Neural cell (in vitro differentiated cells): ENCODE data around the gene NIFK. TPM values are rescaled to one million over a fixed set of nuclear protein-coding genes. Genes with fewer than 3 reads are reported as not detected.

Experiments
- H2AFZ ChIP-seq: fragments of 200-600, 300-800 bp; sonication (generic), shearing (Covaris generic); 2 replicates; pipeline ENCODE4 v1.6.0; 2014; ENCODE audit warnings: low read depth, mild to moderate bottlenecking, antibody characterized with exemption, low read length, moderate library complexity
- H3F3A ChIP-seq: fragments of 200-600 bp; shearing (Covaris generic); 2 replicates; pipeline ENCODE4 v1.6.1; 2016; ENCODE audit warnings: mild to moderate bottlenecking, moderate library complexity, mixed read lengths, antibody characterized with exemption, low read length; ENCODE audit not compliant: insufficient read depth, poor library complexity, severe bottlenecking
- H3K27ac ChIP-seq: fragments of 200-600, 300-800 bp; sonication (generic), shearing (Covaris generic); 2 replicates; pipeline ENCODE4 v1.5.1; 2014; ENCODE audit warnings: mild to moderate bottlenecking, low read length, moderate library complexity
- H3K27me3 ChIP-seq: fragments of 300-800, 200-600 bp; sonication (generic), shearing (Covaris generic); 2 replicates; pipeline ENCODE4 v1.6.0; 2014; ENCODE audit warnings: mild to moderate bottlenecking, low read depth, low read length, moderate library complexity; ENCODE audit not compliant: insufficient read depth
- H3K36me3 ChIP-seq: fragments of 300-800, 200-600 bp; sonication (generic), shearing (Covaris generic); 2 replicates; pipeline ENCODE4 v1.5.1; 2014; ENCODE audit warnings: mild to moderate bottlenecking, antibody characterized with exemption, low read length, moderate library complexity; ENCODE audit not compliant: insufficient read depth
- H3K4me2 ChIP-seq: fragments of 300-800, 200-600 bp; sonication (generic), shearing (Covaris generic); 2 replicates; pipeline ENCODE4 v1.6.0; 2014; ENCODE audit warnings: mild to moderate bottlenecking, low read length
- H3K4me3 ChIP-seq: fragments of 300-800, 200-600 bp; sonication (generic), shearing (Covaris generic); 2 replicates; pipeline ENCODE4 v1.5.1; 2014; ENCODE audit warnings: mild to moderate bottlenecking, low read length, moderate library complexity
- H3K79me2 ChIP-seq: fragments of 200-600 bp; shearing (Covaris generic); replicated peaks from 2 replicates; pipeline ENCODE4 v1.6.0; 2014; ENCODE audit warnings: mild to moderate bottlenecking, low read length, moderate library complexity; ENCODE audit not compliant: insufficient read depth
- H3K9ac ChIP-seq: fragments of 300-800, 200-600 bp; sonication (generic), shearing (Covaris generic); 2 replicates; pipeline ENCODE4 v1.6.1; 2016; ENCODE audit warnings: mild to moderate bottlenecking, low read length, mixed read lengths
- H3K9me2 ChIP-seq: fragments of 200-600 bp; shearing (Covaris generic); 2 replicates; pipeline ENCODE4 v1.6.1; 2016; ENCODE audit warnings: mild to moderate bottlenecking, low read length, mixed read lengths; ENCODE audit not compliant: insufficient read depth
- H3K9me3 ChIP-seq: fragments of 200-600, 300-800 bp; sonication (generic), shearing (Covaris generic); 2 replicates; pipeline ENCODE4 v1.6.1; 2016; ENCODE audit warnings: mild to moderate bottlenecking, mixed run types, low read length, moderate library complexity, mixed read lengths
- H4K20me1 ChIP-seq: fragments of 200-600 bp; shearing (Covaris generic); 2 replicates; pipeline ENCODE4 v1.6.1; 2016; ENCODE audit warnings: mild to moderate bottlenecking, mixed run types; ENCODE audit not compliant: insufficient read depth
- EP300 ChIP-seq: fragments of 450-650 bp; conservative IDR thresholded peaks from 2 replicates; pipeline ENCODE4 v1.6.1; 2014; ENCODE audit warnings: antibody characterized with exemption, mild to moderate bottlenecking, moderate library complexity; ENCODE audit not compliant: poor library complexity, severe bottlenecking
- EZH2 ChIP-seq: fragments of 200-600, 300-800 bp; shearing (Covaris generic), sonication (generic); IDR thresholded peaks from 2 replicates; pipeline ENCODE4 v1.6.1; 2014; ENCODE audit warnings: antibody characterized with exemption, low read length, borderline replicate concordance, mild to moderate bottlenecking; ENCODE audit not compliant: insufficient read depth, poor library complexity, severe bottlenecking
- MXI1 ChIP-seq: fragments of 450-650 bp; conservative IDR thresholded peaks from 2 replicates; pipeline ENCODE4 v1.6.1; 2014; ENCODE audit warnings: antibody characterized with exemption, mild to moderate bottlenecking; ENCODE audit not compliant: poor library complexity, severe bottlenecking
- POLR2AphosphoS5 ChIP-seq: IDR thresholded peaks from 2 replicates; pipeline ENCODE4 v1.6.1; 2012
- RAD21 ChIP-seq: fragments of 450-650 bp; conservative IDR thresholded peaks from 2 replicates; pipeline ENCODE4 v1.6.1; 2014; ENCODE audit warnings: antibody characterized with exemption, mild to moderate bottlenecking, moderate library complexity
- SMC3 ChIP-seq: fragments of 450-650 bp; conservative IDR thresholded peaks from 2 replicates; pipeline ENCODE4 v1.6.1; 2014; ENCODE audit warnings: antibody characterized with exemption, mild to moderate bottlenecking, moderate library complexity; ENCODE audit not compliant: poor library complexity
- TAF1 ChIP-seq: IDR thresholded peaks from 2 replicates; pipeline ENCODE4 v1.6.1; 2012; ENCODE audit warnings: low read depth
- polyA plus RNA-seq: library from polyadenylated mRNA; depleted of rRNA; stranded (reverse); fragments of >200 nt; gene quantifications from 2 replicates; pipeline ENCODE4 v1.2.3, GENCODE V29; 2014
- TF ChIP-seq, protein P1 (sequence below): fragments of 450-650 bp; IDR thresholded peaks from 2 replicates; pipeline ENCODE4 v1.5.1; 2014; ENCODE audit warnings: antibody characterized with exemption, mild to moderate bottlenecking, moderate library complexity; ENCODE audit not compliant: poor library complexity, severe bottlenecking
- TF ChIP-seq, protein P2 (sequence below): IDR thresholded peaks from 2 replicates; pipeline ENCODE4 v1.6.1; 2012; ENCODE audit warnings: borderline replicate concordance

NIFK gene
- polyA plus RNA-seq, 1 donor from 2014 or later = 60.9 TPM

DNA sequence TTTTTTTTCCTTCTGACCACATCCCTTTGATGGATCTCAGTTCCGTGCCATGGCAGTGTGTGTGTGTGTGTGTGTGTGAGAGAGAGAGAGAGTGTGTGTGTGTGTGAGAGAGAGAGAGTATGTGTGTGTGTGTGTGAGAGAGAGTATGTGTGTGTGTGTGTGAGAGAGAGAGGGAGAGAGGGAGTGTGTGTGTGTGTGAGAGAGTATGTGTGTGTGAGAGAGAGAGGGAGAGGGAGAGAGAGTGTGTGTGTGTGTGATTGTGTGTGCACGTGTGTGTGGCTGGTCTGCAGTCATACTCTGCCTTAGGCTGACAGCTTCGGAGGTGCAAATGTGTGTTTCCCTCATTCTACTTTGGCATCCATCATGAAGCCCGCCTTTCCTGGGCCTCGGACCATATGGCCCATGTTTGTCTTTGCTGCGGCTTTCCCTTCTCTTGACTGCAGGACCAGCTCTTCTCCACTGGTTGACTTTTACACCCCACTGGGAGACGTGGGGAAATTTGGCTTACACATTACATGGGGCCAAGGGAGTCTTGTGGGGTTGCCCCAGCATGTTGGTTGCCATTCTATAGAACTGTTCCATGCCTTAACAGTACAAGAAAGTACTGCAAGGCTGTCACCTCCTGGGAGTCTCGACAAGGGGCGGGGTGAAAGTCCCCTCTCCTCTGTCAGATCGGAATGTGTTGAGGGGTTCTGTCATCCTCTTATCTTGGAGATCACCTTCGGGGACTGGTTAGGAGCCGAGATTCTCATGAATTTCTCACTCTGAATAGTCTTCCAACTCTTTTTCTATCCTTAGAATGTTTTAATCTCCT is 40.4 kb upstream of the NIFK start:
- Histone ChIP-seq H3K27ac (no peak overlapping the region), H3K9me3 (no peaks in the 10 kb centered on the region), H2AFZ (no peak overlapping the region), H3K9ac (no peak overlapping the region), H3K4me2 (no peak overlapping the region), H3K36me3 (no peaks in the 10 kb centered on the region), H3K9me2 (no peaks in the 10 kb centered on the region), H4K20me1 (no peaks in the 10 kb centered on the region), H3K79me2 (no peaks in the 10 kb centered on the region), H3K4me3 (no peak overlapping the region), H3K27me3 (no peaks in the 10 kb centered on the region), H3F3A (no peaks in the 10 kb centered on the region)
- TF ChIP-seq POLR2AphosphoS5 (no peak), TAF1 (no peak), MXI1 (no peak), EZH2 (no peak), SMC3 (no peak), EP300 (no peak), RAD21 (no peak)
- TF ChIP-seq, protein P1, sequence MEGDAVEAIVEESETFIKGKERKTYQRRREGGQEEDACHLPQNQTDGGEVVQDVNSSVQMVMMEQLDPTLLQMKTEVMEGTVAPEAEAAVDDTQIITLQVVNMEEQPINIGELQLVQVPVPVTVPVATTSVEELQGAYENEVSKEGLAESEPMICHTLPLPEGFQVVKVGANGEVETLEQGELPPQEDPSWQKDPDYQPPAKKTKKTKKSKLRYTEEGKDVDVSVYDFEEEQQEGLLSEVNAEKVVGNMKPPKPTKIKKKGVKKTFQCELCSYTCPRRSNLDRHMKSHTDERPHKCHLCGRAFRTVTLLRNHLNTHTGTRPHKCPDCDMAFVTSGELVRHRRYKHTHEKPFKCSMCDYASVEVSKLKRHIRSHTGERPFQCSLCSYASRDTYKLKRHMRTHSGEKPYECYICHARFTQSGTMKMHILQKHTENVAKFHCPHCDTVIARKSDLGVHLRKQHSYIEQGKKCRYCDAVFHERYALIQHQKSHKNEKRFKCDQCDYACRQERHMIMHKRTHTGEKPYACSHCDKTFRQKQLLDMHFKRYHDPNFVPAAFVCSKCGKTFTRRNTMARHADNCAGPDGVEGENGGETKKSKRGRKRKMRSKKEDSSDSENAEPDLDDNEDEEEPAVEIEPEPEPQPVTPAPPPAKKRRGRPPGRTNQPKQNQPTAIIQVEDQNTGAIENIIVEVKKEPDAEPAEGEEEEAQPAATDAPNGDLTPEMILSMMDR = no peak
- TF ChIP-seq, protein P2, sequence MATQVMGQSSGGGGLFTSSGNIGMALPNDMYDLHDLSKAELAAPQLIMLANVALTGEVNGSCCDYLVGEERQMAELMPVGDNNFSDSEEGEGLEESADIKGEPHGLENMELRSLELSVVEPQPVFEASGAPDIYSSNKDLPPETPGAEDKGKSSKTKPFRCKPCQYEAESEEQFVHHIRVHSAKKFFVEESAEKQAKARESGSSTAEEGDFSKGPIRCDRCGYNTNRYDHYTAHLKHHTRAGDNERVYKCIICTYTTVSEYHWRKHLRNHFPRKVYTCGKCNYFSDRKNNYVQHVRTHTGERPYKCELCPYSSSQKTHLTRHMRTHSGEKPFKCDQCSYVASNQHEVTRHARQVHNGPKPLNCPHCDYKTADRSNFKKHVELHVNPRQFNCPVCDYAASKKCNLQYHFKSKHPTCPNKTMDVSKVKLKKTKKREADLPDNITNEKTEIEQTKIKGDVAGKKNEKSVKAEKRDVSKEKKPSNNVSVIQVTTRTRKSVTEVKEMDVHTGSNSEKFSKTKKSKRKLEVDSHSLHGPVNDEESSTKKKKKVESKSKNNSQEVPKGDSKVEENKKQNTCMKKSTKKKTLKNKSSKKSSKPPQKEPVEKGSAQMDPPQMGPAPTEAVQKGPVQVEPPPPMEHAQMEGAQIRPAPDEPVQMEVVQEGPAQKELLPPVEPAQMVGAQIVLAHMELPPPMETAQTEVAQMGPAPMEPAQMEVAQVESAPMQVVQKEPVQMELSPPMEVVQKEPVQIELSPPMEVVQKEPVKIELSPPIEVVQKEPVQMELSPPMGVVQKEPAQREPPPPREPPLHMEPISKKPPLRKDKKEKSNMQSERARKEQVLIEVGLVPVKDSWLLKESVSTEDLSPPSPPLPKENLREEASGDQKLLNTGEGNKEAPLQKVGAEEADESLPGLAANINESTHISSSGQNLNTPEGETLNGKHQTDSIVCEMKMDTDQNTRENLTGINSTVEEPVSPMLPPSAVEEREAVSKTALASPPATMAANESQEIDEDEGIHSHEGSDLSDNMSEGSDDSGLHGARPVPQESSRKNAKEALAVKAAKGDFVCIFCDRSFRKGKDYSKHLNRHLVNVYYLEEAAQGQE = no peak

GRCh38 chr2:121776361-121776760 is 39.7 kb upstream of the NIFK start:
- Histone ChIP-seq H3F3A (no peaks in the 10 kb centered on the region), H3K36me3 (no peaks in the 10 kb centered on the region), H3K27ac (no peak overlapping the region), H3K9ac (no peak overlapping the region), H4K20me1 (no peaks in the 10 kb centered on the region), H2AFZ (no peak overlapping the region), H3K9me2 (no peaks in the 10 kb centered on the region), H3K4me2 (no peak overlapping the region), H3K9me3 (no peaks in the 10 kb centered on the region), H3K4me3 (no peak overlapping the region), H3K27me3 (no peaks in the 10 kb centered on the region), H3K79me2 (no peaks in the 10 kb centered on the region)
- TF ChIP-seq TAF1 (no peak), EZH2 (no peak), SMC3 (no peak), POLR2AphosphoS5 (no peak), MXI1 (no peak), EP300 (no peak), RAD21 (no peak)
- TF ChIP-seq, protein P1 = no peak
- TF ChIP-seq, protein P2 = no peak
